ENCODE measurements around the gene SLC51A. TPM values are rescaled to one million over a fixed set of nuclear protein-coding genes. Genes with fewer than 3 reads are reported as not detected.
A peak's percentile ranks its signal among the peaks of the same experiment; 100 is the strongest.

The SLC51A gene
- total and polyA plus RNA-seq, 9 of the 15 experiments (the other 6 are each of a cell fraction or from before 2014, with no cell fraction given): 0.35 to 0.38 TPM; not detected in 7

GRCh38 chr3:196179380-196180308 lies 36.7 kb upstream of the SLC51A start (continued):
- TF ChIP-seq ZNF318 (IDR thresholded peaks at IDR 0.05; ENCODE audit: borderline replicate concordance in 1 of 2, low read depth in 1 of 2) (no peak), MYBL2 (IDR thresholded peaks at IDR 0.05; ENCODE audit: low read depth) (no peak), MYBL2 (CRISPR knock-in tag; IDR thresholded peaks at IDR 0.05; ENCODE audit: borderline replicate concordance) (no peak), FOSL1 (tag; conservative IDR thresholded peaks at IDR 0.05) (peak; percentile 27; the same call in 1 of the 2 replicates), POLR2G (IDR thresholded peaks at IDR 0.05; ENCODE audit: low read depth, low read length) (peak; percentile 53; the same call in 1 of the 2 replicates), SNRNP70 (optimal IDR thresholded peaks at IDR 0.05; ENCODE audit: low read depth, low read length) (no peak), KDM2B (CRISPR knock-in tag; IDR thresholded peaks at IDR 0.05) (no peak), PTBP1 (IDR thresholded peaks at IDR 0.05; ENCODE audit: low read depth, low read length) (no peak), KLF16 (IDR thresholded peaks at IDR 0.05) (no peak), ZNF253 (CRISPR knock-in tag; conservative IDR thresholded peaks at IDR 0.05) (no peak), ZNF696 (CRISPR knock-in tag; conservative IDR thresholded peaks at IDR 0.05) (no peak), RBFOX2 (IDR thresholded peaks at IDR 0.05; ENCODE audit: low read depth, low read length) (peak; percentile 53), MTA3 (IDR thresholded peaks at IDR 0.05; ENCODE audit: borderline replicate concordance) (peak; percentile 41; the same call in 1 of the 2 replicates), ZSCAN29 (IDR thresholded peaks at IDR 0.05) (no peak), ZNF740 (CRISPR knock-in tag; IDR thresholded peaks at IDR 0.05) (no peak), ZNF740 (tag; IDR thresholded peaks at IDR 0.05) (no peak), MNT (conservative IDR thresholded peaks at IDR 0.05) (peak in 1 of 2 experiments; percentile 23; a peak in 1 of 4 replicates)

Measured in K562 (cell line).